Measurements from ENCODE around the gene DSG4.

DNA sequence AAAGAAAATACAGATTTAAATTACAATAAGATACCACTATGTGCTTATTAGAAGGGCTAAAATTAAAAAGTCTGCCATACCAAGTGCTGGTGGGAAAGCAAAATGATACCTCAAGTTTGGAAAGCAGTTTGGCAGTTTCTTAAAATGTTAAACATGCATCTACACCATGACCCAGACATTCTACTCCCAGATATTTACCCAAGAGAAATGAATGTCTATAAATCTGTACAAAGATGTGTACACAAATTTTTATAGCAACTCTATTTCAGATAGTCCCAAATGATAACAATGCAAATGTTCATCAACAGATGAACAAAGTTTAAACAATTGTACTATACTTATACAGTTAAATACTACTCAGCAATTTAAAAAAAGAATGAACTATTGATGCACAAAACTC is 7.1 kb upstream of the DSG4 start:
- TF ChIP-seq EZH2 (IDR thresholded peaks at IDR 0.05; ENCODE audit: borderline replicate concordance, low read depth, low read length, severe bottlenecking): no peak
- TF ChIP-seq, protein P1, sequence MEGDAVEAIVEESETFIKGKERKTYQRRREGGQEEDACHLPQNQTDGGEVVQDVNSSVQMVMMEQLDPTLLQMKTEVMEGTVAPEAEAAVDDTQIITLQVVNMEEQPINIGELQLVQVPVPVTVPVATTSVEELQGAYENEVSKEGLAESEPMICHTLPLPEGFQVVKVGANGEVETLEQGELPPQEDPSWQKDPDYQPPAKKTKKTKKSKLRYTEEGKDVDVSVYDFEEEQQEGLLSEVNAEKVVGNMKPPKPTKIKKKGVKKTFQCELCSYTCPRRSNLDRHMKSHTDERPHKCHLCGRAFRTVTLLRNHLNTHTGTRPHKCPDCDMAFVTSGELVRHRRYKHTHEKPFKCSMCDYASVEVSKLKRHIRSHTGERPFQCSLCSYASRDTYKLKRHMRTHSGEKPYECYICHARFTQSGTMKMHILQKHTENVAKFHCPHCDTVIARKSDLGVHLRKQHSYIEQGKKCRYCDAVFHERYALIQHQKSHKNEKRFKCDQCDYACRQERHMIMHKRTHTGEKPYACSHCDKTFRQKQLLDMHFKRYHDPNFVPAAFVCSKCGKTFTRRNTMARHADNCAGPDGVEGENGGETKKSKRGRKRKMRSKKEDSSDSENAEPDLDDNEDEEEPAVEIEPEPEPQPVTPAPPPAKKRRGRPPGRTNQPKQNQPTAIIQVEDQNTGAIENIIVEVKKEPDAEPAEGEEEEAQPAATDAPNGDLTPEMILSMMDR (IDR thresholded peaks at IDR 0.05; ENCODE audit: borderline replicate concordance, extremely low read depth, low read length, poor library complexity, severe bottlenecking): no peak
